Kidney (tissue), 14 donors: ENCODE measurements around the gene ZIC1. TPM values are rescaled to one million over a fixed set of nuclear protein-coding genes. Genes with fewer than 3 reads are reported as not detected.

Experiments
- DNase-seq, 5 donors: peaks; one replicate each; pipeline ENCODE4 v3.0.0-alpha.2; 2013 to 2020
- FAIRE-seq: peaks from 2 replicates; lab custom pipeline; 2012; peaks lifted over from hg19 to GRCh38; lab: Jason Lieb, UNC
- H3K27ac ChIP-seq, 2 donors: one replicate each; pipeline ENCODE4 v1.7.0; 2013; ENCODE audit warnings: low read depth in 2 of 2, low read length in 2 of 2, inconsistent platforms in 1 of 2
- H3K27me3 ChIP-seq: one replicate; pipeline ENCODE4 v1.7.1; 2013; ENCODE audit warnings: low read length, inconsistent platforms; ENCODE audit not compliant: control insufficient read depth, insufficient read depth
- H3K36me3 ChIP-seq, 3 donors: one replicate each; pipeline versions ENCODE4 v1.7.0 to v1.7.1; 2013; ENCODE audit warnings: low read length in 3 of 3, control low read depth in 1 of 3, inconsistent platforms in 1 of 3; ENCODE audit not compliant: insufficient read depth in 3 of 3, control insufficient read depth in 2 of 3
- H3K4me1 ChIP-seq, 3 donors: one replicate each; pipeline versions ENCODE4 v1.7.0 to v1.7.1; 2013; ENCODE audit warnings: low read length in 3 of 3, inconsistent platforms in 1 of 3, low read depth in 1 of 3; ENCODE audit not compliant: control insufficient read depth in 2 of 3, insufficient read depth in 2 of 3
- H3K4me3 ChIP-seq, 3 donors: one replicate each; pipeline versions ENCODE4 v1.7.0 to v1.8.1; 2013; ENCODE audit warnings: low read length in 3 of 3, control low read depth in 1 of 3, inconsistent platforms in 1 of 3
- H3K9ac ChIP-seq, 3 donors: one replicate each; pipeline versions ENCODE4 v1.7.0 to v1.7.1; 2013; ENCODE audit warnings: low read length in 3 of 3, control low read depth in 1 of 3, inconsistent platforms in 1 of 3
- H3K9me3 ChIP-seq, 3 donors: one replicate each; pipeline versions ENCODE4 v1.7.0 to v1.7.1; 2013; ENCODE audit warnings: low read length in 3 of 3, control low read depth in 1 of 3, inconsistent platforms in 1 of 3; ENCODE audit not compliant: control insufficient read depth in 2 of 3, insufficient read depth in 1 of 3
- CTCF ChIP-seq: IDR thresholded peaks from 3 replicates; pipeline ENCODE4 v1.5.1; 2012; ENCODE audit warnings: mild to moderate bottlenecking, moderate library complexity, borderline replicate concordance; ENCODE audit not compliant: insufficient read depth; ENCODE audit errors: extremely low read depth
- intact Hi-C: fragments of 100-400 bp; cut with DNase I; formaldehyde crosslinking; loops from one replicate; pipeline ENCODE4 v1.11.1; 2022
- polyA plus RNA-seq: library from polyadenylated mRNA; stranded (reverse); fragments of 350-450 nt; fragmentation: Illumina TruSeq; extraction: RNeasy Lipid Tissue Mini Kit (QIAGEN cat#74804); gene quantifications from one replicate; pipeline ENCODE4 v1.2.3, GENCODE V29; 2014; ENCODE audit warnings: low read depth, low replicate concordance; ENCODE audit not compliant: insufficient read depth
- total RNA-seq: library from RNA; stranded (reverse); fragmentation: NEBNext Ultra II Directional; extraction: Animal tissue kit (Norgen Biotek cat#: 25700); gene quantifications from one replicate; pipeline ENCODE4 v1.2.1, GENCODE V29; 2021
- donor health status: control.
- donor health status: control.
- donor health status: control.
- donor health status: control.
- donor health status: control.
- donor health status: DM: yes; HTN: yes; CAD: no.
- donor health status: Normal renal cell carcinoma (clear cell type).

ZIC1 gene
- total and polyA plus RNA-seq, 2 donors from 2014 or later = not detected

DNA sequence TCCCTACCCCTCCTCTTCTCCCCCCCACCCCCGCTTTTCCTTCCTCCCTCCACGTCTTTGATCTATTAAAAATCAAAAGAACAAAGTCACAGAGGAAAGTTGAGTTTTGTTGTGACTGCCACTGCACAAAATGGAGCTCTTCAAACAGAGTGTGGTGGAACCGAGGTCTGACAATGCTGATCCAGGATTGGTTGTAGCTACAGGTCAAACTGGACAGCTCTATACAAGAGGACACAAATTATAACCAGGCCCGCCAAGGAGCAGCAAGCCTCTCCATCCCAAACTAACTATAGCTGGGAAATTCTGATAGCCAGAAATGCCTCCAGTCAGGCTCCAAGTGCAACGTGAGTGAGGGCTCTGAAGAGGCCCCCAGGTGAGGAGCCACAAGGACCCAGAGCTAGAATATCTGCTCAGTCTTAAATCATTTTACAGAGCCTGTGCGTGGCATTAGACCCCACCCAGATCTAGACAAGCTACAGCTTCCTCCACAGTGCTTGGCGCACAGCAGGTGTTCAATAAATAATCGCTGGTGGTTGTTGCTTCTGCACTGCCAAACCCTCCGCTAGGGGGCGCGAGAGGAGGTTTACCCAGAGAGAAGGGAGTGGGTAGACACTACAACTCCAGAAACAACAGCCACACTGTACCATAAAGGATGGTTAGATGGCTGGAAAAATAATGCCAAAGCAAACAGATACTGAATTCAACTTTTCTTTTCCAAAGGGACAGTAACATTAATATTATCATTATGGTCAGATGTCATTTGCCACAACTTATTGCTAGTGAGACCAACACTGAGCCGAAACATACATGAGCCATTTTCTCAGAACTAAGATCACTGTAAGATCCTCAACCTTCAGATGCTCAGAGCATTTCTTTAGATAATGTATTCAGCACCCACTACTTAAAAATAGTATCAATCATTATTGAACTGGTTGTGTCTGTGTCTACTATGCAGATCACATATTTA lies 47.4 kb upstream of the ZIC1 start:
- Histone ChIP-seq H3K4me3 (no peak overlapping the region), H3K27ac (no peak overlapping the region), H3K9me3 (no peaks in the 10 kb centered on the region), H3K9ac (no peak overlapping the region), H3K27me3 (peaks cover 83% of the 10 kb centered on the region), H3K4me1 (no peaks in the 10 kb centered on the region), H3K36me3 (no peaks in the 10 kb centered on the region)
- FAIRE-seq (no peak), DNase-seq (no peak)
- intact Hi-C loops = no loop called here
- peak; percentile 5 for TF ChIP-seq CTCF

GRCh38 chr3:147364771-147365170 lies 44.4 kb upstream of the ZIC1 start:
- Histone ChIP-seq H3K9ac (no peak overlapping the region), H3K4me1 (no peaks in the 10 kb centered on the region), H3K36me3 (no peaks in the 10 kb centered on the region), H3K4me3 (no peak overlapping the region), H3K9me3 (no peaks in the 10 kb centered on the region), H3K27me3 (peaks cover 82% of the 10 kb centered on the region), H3K27ac (no peak overlapping the region)
- FAIRE-seq (no peak), DNase-seq (no peak)
- TF ChIP-seq CTCF = no peak
- intact Hi-C loops = no loop called here

- H3K36me3 ChIP-seq = no peaks in the 10 kb centered on the region
- no peak overlapping the region for H3K27ac ChIP-seq
- no peak for DNase-seq
- H3K27me3 ChIP-seq = peaks cover 82% of the 10 kb centered on the region
- no peak for FAIRE-seq
- no peak overlapping the region for H3K9ac ChIP-seq
- no peaks in the 10 kb centered on the region for H3K9me3 ChIP-seq
- no peak overlapping the region for H3K4me3 ChIP-seq
- TF ChIP-seq CTCF = no peak
- intact Hi-C loops = no loop called here
- no peaks in the 10 kb centered on the region for H3K4me1 ChIP-seq
Measured at GRCh38 chr3:147365196-147366115, 43.7 kb upstream of the ZIC1 start.
